GM12872 (cell line): ENCODE measurements around the gene OR7G1.

Source experiments
- TF ChIP-seq, protein P1 (sequence below): IDR thresholded peaks from 3 replicates; pipeline ENCODE4 v1.5.1; 2011; ENCODE audit warnings: low read depth, mild to moderate bottlenecking, low read length, moderate library complexity; ENCODE audit not compliant: insufficient read depth

OR7G1 gene

GRCh38 chr19:9150650-9151049, 35.1 kb upstream of the OR7G1 start:
- TF ChIP-seq, protein P1, sequence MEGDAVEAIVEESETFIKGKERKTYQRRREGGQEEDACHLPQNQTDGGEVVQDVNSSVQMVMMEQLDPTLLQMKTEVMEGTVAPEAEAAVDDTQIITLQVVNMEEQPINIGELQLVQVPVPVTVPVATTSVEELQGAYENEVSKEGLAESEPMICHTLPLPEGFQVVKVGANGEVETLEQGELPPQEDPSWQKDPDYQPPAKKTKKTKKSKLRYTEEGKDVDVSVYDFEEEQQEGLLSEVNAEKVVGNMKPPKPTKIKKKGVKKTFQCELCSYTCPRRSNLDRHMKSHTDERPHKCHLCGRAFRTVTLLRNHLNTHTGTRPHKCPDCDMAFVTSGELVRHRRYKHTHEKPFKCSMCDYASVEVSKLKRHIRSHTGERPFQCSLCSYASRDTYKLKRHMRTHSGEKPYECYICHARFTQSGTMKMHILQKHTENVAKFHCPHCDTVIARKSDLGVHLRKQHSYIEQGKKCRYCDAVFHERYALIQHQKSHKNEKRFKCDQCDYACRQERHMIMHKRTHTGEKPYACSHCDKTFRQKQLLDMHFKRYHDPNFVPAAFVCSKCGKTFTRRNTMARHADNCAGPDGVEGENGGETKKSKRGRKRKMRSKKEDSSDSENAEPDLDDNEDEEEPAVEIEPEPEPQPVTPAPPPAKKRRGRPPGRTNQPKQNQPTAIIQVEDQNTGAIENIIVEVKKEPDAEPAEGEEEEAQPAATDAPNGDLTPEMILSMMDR: no peak

DNA sequence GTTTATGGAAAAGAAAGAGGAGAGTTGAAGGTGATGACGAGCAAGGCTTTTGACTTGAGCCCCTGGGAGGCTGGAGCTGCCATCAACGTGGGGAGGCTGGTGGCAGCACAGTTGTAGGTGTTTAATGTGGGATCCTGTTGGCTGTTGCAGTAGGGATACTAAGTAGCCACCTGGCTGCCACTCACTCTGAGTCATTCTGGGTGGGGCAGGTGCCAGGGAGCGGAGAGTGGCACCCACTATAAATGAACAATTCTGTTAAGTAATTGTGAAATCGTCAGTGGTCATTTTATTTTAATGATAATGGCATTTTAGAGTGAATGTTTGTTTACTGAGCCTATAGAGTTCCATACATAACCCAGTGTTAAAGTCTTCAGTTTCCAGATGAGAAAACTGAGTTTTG, 34.4 kb upstream of the OR7G1 start:
- TF ChIP-seq, protein P1: no peak

- TF ChIP-seq, protein P1: no peak
Observed at GRCh38 chr19:9148697-9149096, 33.1 kb upstream of the OR7G1 start.

- TF ChIP-seq, protein P1: no peak
Observed at GRCh38 chr19:9146882-9147281, 31.3 kb upstream of the OR7G1 start.

DNA sequence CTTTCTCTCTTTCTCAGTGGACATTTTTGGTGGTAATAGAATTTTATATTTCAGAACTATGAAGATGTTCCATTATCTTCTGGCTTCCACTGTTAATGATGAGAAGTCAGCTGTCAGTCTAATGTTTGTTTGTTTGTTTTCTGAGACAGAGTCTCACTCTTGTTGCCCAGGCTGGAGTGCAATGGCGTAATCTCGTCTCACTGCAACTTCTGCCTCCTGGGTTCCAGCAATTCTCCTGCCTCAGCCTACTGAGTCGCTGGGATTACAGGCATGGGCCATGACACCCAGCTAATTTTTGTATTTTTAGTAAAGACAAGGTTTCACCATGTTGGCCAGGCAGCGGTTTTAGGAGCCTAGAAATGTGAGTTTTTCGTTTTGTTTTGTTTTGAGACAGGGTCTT, 29.4 kb upstream of the OR7G1 start:
- TF ChIP-seq, protein P1: no peak

GRCh38 chr19:9140159-9140874, 24.8 kb upstream of the OR7G1 start, which contains the start of gene ZNF317:
ZNF317 (plus strand) TSS chr19:9140397; CDS start chr19:9156017, 15,620 bp downstream.
- TF ChIP-seq, protein P1: no peak

DNA sequence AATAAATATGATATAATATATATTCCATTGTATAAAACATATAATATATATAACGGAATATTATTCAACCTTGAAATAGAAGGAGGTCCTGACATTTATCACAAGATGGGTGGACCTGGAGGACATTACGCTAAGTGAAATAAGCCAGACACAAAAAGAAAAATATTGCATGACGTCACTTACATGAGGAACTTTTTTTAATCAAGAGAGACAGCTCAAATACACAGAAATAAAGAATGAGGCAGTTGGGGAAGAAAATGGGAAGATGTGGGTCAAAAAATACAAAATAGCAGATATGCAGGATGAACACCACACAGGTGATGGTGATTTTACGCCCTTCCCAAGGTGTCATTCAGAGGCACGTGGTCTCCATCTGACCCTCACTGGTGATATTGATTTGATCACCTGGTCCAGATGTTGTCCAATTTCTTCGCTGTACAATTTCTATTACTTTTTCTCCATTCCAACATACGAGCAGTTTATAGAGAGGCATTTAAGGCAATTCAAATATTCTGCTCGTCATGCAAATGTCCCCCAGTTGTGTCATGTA, 24.1 kb upstream of the OR7G1 start:
- TF ChIP-seq, protein P1: no peak
